HepG2 (cell line): ENCODE measurements around the gene SAPCD1. TPM values are rescaled to one million over a fixed set of nuclear protein-coding genes. Genes with fewer than 3 reads are reported as not detected.

Source experiments
- ATRX ChIP-seq: sonication (generic); formaldehyde crosslinking; IDR thresholded peaks from 2 replicates; pipeline ENCODE4 v1.4.0; 2020; ENCODE audit warnings: missing genetic modification reagents, borderline replicate concordance
- EED ChIP-seq: sonication (generic); formaldehyde crosslinking; IDR thresholded peaks from 2 replicates; pipeline ENCODE4 v1.5.0; 2020; ENCODE audit warnings: mild to moderate bottlenecking, missing genetic modification reagents
- NFIC ChIP-seq: IDR thresholded peaks from 2 replicates; pipeline ENCODE4 v1.6.1; 2012; ENCODE audit warnings: mild to moderate bottlenecking, low read length, inconsistent platforms
- PATZ1 ChIP-seq: sonication (generic); formaldehyde crosslinking; IDR thresholded peaks from 2 replicates; pipeline ENCODE4 v1.4.0; 2020; ENCODE audit warnings: missing genetic modification reagents
- PHB2 ChIP-seq: fragments of 450-650 bp; IDR thresholded peaks from 2 replicates; pipeline ENCODE4 v1.6.1; 2018; ENCODE audit not compliant: partially characterized antibody
- PRPF4 ChIP-seq: fragments of 200-400 bp; formaldehyde crosslinking; IDR thresholded peaks from 2 replicates; pipeline ENCODE4 v1.6.1; 2016; ENCODE audit warnings: low read length, low read depth; ENCODE audit not compliant: poor library complexity, severe bottlenecking
- RBAK ChIP-seq: sonication (generic); formaldehyde crosslinking; IDR thresholded peaks from 2 replicates; pipeline ENCODE4 v1.5.1; 2020; ENCODE audit warnings: mild to moderate bottlenecking, missing genetic modification reagents
- WIZ ChIP-seq: sonication (generic); formaldehyde crosslinking; IDR thresholded peaks from 2 replicates; pipeline ENCODE4 v1.5.1; 2020; ENCODE audit warnings: mild to moderate bottlenecking, missing genetic modification reagents
- ZBED4 ChIP-seq: sonication (generic); formaldehyde crosslinking; IDR thresholded peaks from 2 replicates; pipeline ENCODE4 v1.4.0; 2020; ENCODE audit warnings: missing genetic modification reagents, borderline replicate concordance
- ZBTB49 ChIP-seq: sonication (generic); formaldehyde crosslinking; IDR thresholded peaks from 2 replicates; pipeline ENCODE4 v1.4.0; 2020; ENCODE audit warnings: missing genetic modification reagents, borderline replicate concordance
- ZNF512 ChIP-seq: sonication (generic); formaldehyde crosslinking; IDR thresholded peaks from 2 replicates; pipeline ENCODE4 v1.4.0; 2020; ENCODE audit warnings: mild to moderate bottlenecking, missing genetic modification reagents
- ZNF678 ChIP-seq: sonication (generic); formaldehyde crosslinking; IDR thresholded peaks from 2 replicates; pipeline ENCODE4 v1.4.0; 2020; ENCODE audit warnings: mild to moderate bottlenecking, missing genetic modification reagents
- ZNF687 ChIP-seq: sonication (generic); formaldehyde crosslinking; IDR thresholded peaks from 2 replicates; pipeline ENCODE4 v1.5.1; 2020; ENCODE audit warnings: mild to moderate bottlenecking, missing genetic modification reagents, moderate library complexity
- ZSCAN21 ChIP-seq: sonication (generic); formaldehyde crosslinking; IDR thresholded peaks from 2 replicates; pipeline ENCODE4 v1.8.0; 2022; ENCODE audit warnings: mild to moderate bottlenecking, missing genetic modification reagents, moderate library complexity, borderline replicate concordance
- polyA plus RNA-seq, 8 experiments: library from polyadenylated mRNA; depleted of rRNA in 3 of 8; stranded (reverse) in 7 of 8; unstranded in 1 of 8; fragments of >200 nt; fragmentation: Illumina TruSeq in 4 of 8; extraction: Trizol in 4 of 8; gene quantifications; 2 replicates each; pipeline versions ENCODE4 v1.2.1 to v1.2.3, GENCODE V29; 2011 to 2016; ENCODE audit warnings: low read depth in 4 of 8, missing spikeins in 1 of 8, mixed read lengths in 1 of 8; ENCODE audit not compliant: insufficient read depth in 1 of 8
- total RNA-seq, 5 experiments: library from RNA; depleted of rRNA; stranded (reverse); fragments of >200 nt; fragmentation: Illumina TruSeq; extraction: Trizol; gene quantifications; 2 replicates each; pipeline ENCODE4 v1.2.3, GENCODE V29; 2016; ENCODE audit warnings: low read depth in 1 of 5

SAPCD1 gene
- total and polyA plus RNA-seq, 2 of the 13 experiments (the other 11 are each of a cell fraction or from before 2014, with no cell fraction given) = 2.5 to 3.9 TPM

GRCh38 chr6:31769684-31770371 is 7.4 kb downstream of the SAPCD1 start (continued):
- TF ChIP-seq PATZ1 = peak; percentile 90
- no peak for TF ChIP-seq ZNF512
- TF ChIP-seq PRPF4 = no peak
- no peak for TF ChIP-seq ZNF678 (CRISPR knock-in tag)
- no peak for TF ChIP-seq EED (CRISPR knock-in tag)
- no peak for TF ChIP-seq NFIC
- no peak for TF ChIP-seq ZSCAN21
- TF ChIP-seq PHB2 = no peak
- no peak for TF ChIP-seq RBAK (CRISPR knock-in tag)
- no peak for TF ChIP-seq ZBED4 (CRISPR knock-in tag)
- peak; percentile 66 for TF ChIP-seq ZNF687 (CRISPR knock-in tag)
- TF ChIP-seq WIZ (CRISPR knock-in tag) = no peak
- TF ChIP-seq ZBTB49 = no peak
- no peak for TF ChIP-seq ATRX (CRISPR knock-in tag)
